Naive thymus-derived CD4-positive, alpha-beta T cell (primary cell): ENCODE results near the gene CENPL. TPM values are rescaled to one million over a fixed set of nuclear protein-coding genes. Genes with fewer than 3 reads are reported as not detected.

Experiments
- ATAC-seq: fragments of 150-1000 bp; cut with Tn5 transposase; 2 replicates; pipeline ENCODE4 v1.10.0; 2021; ENCODE audit warnings: mild to moderate bottlenecking, moderate library complexity
- CTCF ChIA-PET: fragments of 350-600 bp; sonication (Branson Sonifier 250); formaldehyde crosslinking; loops from one replicate; lab custom pipeline; 2021; ENCODE audit warnings: antibody characterized with exemption; lab: Charles Lee
- POLR2A ChIA-PET: fragments of 350-600 bp; sonication (Branson Sonifier 250); formaldehyde crosslinking; loops from one replicate; lab custom pipeline; 2021; ENCODE audit warnings: antibody characterized with exemption, inconsistent platforms; lab: Charles Lee
- DNase-seq, 9 donors: peaks; one replicate each; pipeline versions ENCODE4 v3.0.0 to v3.0.0-alpha.2; 2020 to 2022; ENCODE audit warnings: mixed read lengths in 1 of 9
- H3K27ac ChIP-seq: one replicate; pipeline ENCODE4 v1.7.0; 2013; ENCODE audit warnings: mild to moderate bottlenecking, low read depth, low read length, moderate library complexity
- H3K27me3 ChIP-seq, 2 donors: one replicate each; pipeline ENCODE4 v1.7.0; 2013; ENCODE audit warnings: low read length in 2 of 2, mild to moderate bottlenecking in 2 of 2, moderate library complexity in 2 of 2; ENCODE audit not compliant: control insufficient read depth in 2 of 2, insufficient read depth in 2 of 2
- H3K36me3 ChIP-seq, 3 experiments: 1 replicate in 2 of 3; 2 replicates in 1 of 3; pipeline ENCODE4 v1.7.0; 2013; ENCODE audit warnings: low read length in 3 of 3, mild to moderate bottlenecking in 3 of 3, moderate library complexity in 1 of 3; ENCODE audit not compliant: insufficient read depth in 3 of 3, control insufficient read depth in 2 of 3
- H3K4me1 ChIP-seq, 2 donors: one replicate each; pipeline ENCODE4 v1.7.0; 2013; ENCODE audit warnings: low read length in 2 of 2, mild to moderate bottlenecking in 2 of 2, moderate library complexity in 1 of 2; ENCODE audit not compliant: control insufficient read depth in 2 of 2, insufficient read depth in 2 of 2
- H3K4me3 ChIP-seq: 2 replicates; pipeline ENCODE4 v1.7.0; 2013; ENCODE audit warnings: mild to moderate bottlenecking, low read length
- H3K9me3 ChIP-seq, 3 experiments: 1 replicate in 2 of 3; 2 replicates in 1 of 3; pipeline ENCODE4 v1.7.0; 2013; ENCODE audit warnings: low read length in 3 of 3; ENCODE audit not compliant: control insufficient read depth in 2 of 3
- H3K27ac Mint-ChIP-seq, 9 donors: one replicate each; pipeline ENCODE4 v1.8.0; 2020 to 2022; ENCODE audit warnings: mixed read lengths in 9 of 9, mild to moderate bottlenecking in 8 of 9, moderate library complexity in 5 of 9, inconsistent platforms in 2 of 9
- H3K27me3 Mint-ChIP-seq, 5 donors: one replicate each; pipeline ENCODE4 v1.8.0; 2021 to 2022; ENCODE audit warnings: mixed read lengths in 5 of 5, mild to moderate bottlenecking in 1 of 5
- H3K36me3 Mint-ChIP-seq, 5 donors: one replicate each; pipeline ENCODE4 v1.8.0; 2020 to 2022; ENCODE audit warnings: mixed read lengths in 5 of 5, mild to moderate bottlenecking in 3 of 5, inconsistent platforms in 1 of 5
- H3K4me1 Mint-ChIP-seq, 7 donors: one replicate each; pipeline ENCODE4 v1.8.0; 2020 to 2022; ENCODE audit warnings: mixed read lengths in 7 of 7, mild to moderate bottlenecking in 3 of 7, inconsistent platforms in 1 of 7
- H3K4me3 Mint-ChIP-seq, 10 donors: one replicate each; pipeline ENCODE4 v1.8.0; 2020 to 2022; ENCODE audit warnings: mild to moderate bottlenecking in 10 of 10, mixed read lengths in 10 of 10, moderate library complexity in 6 of 10, inconsistent platforms in 2 of 10
- H3K9me3 Mint-ChIP-seq, 11 donors: one replicate each; pipeline ENCODE4 v1.8.0; 2020 to 2022; ENCODE audit warnings: mixed read lengths in 11 of 11, mild to moderate bottlenecking in 4 of 11, inconsistent platforms in 1 of 11, moderate library complexity in 1 of 11
- intact Hi-C, 2 donors: fragments of 100-400 bp; cut with micrococcal nuclease; formaldehyde crosslinking; loops; one replicate each; pipeline ENCODE4 v1.15.1; 2023
- polyA plus RNA-seq, 2 donors: library from polyadenylated mRNA; unstranded; fragments of 300-500 nt; fragmentation: Illumina TruSeq; gene quantifications; one replicate each; pipeline ENCODE4 v1.2.3, GENCODE V29; 2021
- total RNA-seq, 6 experiments: library from RNA in 5 of 6; stranded (reverse) in 5 of 6; gene quantifications; 1 replicate in 5 of 6; 2 replicates in 1 of 6; pipeline ENCODE4 v1.2.3 and lab custom pipeline; 2021 to 2026

Gene CENPL
- total and polyA plus RNA-seq, 7 experiments from 2014 or later = 5.1 to 25.1 (median 6.9) TPM

DNA sequence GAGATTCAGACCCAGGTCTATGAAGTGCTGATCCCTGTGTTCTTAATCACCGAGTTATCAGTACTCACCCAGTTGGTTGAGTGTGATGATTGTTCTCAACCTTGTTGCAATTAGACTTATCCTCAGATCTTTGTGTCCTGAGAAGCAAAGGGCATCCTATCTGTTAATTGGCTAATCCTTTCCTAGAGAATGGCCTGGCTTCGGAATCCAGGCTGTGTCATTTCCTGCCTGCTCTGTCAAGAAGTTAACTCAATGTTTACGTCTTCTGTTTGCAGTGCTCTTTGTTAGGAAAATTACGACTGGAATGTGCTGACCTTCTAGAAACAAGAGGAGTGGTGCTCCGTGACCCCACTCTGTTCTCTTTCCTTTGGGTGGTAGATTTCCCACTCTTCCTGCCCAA lies 28.4 kb upstream of the CENPL start:
- Mint-ChIP-seq H3K27me3 (no peaks in the 10 kb centered on the region), H3K36me3 (peaks cover 9 to 33% (median 19%) of the 10 kb centered on the region in 5 donors), H3K4me3 (no peak overlapping the region), H3K4me1 (peaks cover 0 to 5% (median 0%) of the 10 kb centered on the region in 7 donors), H3K27ac (no peak overlapping the region), H3K9me3 (no peaks in the 10 kb centered on the region)
- Histone ChIP-seq H3K4me3 (no peak overlapping the region), H3K9me3 (no peaks in the 10 kb centered on the region), H3K27ac (no peak overlapping the region), H3K27me3 (no peaks in the 10 kb centered on the region), H3K36me3 (peaks cover 0 to 49% (median 13%) of the 10 kb centered on the region in 3 experiments), H3K4me1 (no peaks in the 10 kb centered on the region)
- intact Hi-C loops = loop anchor here in 1 of 2 donors (5.0 kb wide), 1 partner anchor 354 kb away; no protein-coding TSS in a partner anchor
- POLR2A ChIA-PET = interaction anchor here (1.2 to 1.9 kb wide), 2 partner anchors 11 to 15 kb away, joined by 3 to 6 read pairs; partner anchors contain the start of genes GAS5 and ZBTB37
- CTCF ChIA-PET = no interaction called here
- DNase-seq (no peak), ATAC-seq (no peak)

DNA sequence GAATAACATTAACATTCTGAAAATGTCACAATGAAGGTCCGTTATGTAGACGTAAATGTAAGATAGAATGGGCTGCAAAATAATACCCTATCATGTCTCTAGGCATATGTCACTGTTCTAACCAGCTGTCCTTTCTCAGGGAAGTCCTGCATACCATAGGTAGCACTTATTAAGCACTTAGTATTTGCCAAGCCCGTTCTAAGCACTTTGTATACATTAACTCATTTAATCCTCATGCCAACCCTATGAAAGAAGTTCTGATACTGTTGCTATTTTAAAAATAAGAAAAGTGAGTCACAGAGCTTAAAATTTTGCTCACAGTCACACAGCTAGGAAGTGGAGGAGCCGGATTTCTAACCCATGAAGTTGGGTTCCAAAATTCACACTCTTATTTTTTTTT lies 27.4 kb upstream of the CENPL start:
- H3K4me1 Mint-ChIP-seq = peaks cover 0 to 5% (median 0%) of the 10 kb centered on the region in 7 donors
- no peak for ATAC-seq
- POLR2A ChIA-PET = interaction anchor here (0.6 to 1.9 kb wide), 4 partner anchors 12 to 24 kb away, joined by 3 to 6 read pairs (median 3); partner anchors contain the start of genes GAS5 and ZBTB37
- no peak overlapping the region for H3K27ac ChIP-seq
- intact Hi-C loops = loop anchor here in 1 of 2 donors (5.0 kb wide), 1 partner anchor 355 kb away; no protein-coding TSS in a partner anchor
- no peaks in the 10 kb centered on the region for H3K27me3 Mint-ChIP-seq
- H3K9me3 Mint-ChIP-seq = no peaks in the 10 kb centered on the region
- no peaks in the 10 kb centered on the region for H3K27me3 ChIP-seq
- no peaks in the 10 kb centered on the region for H3K9me3 ChIP-seq
- peak overlapping the region in 2 of 9 donors; percentile 25 to 54 for H3K27ac Mint-ChIP-seq
- H3K4me3 Mint-ChIP-seq = no peak overlapping the region
- peaks cover 5 to 25% (median 12%) of the 10 kb centered on the region in 5 donors for H3K36me3 Mint-ChIP-seq
- peaks cover 0 to 40% (median 13%) of the 10 kb centered on the region in 3 experiments for H3K36me3 ChIP-seq
- CTCF ChIA-PET = interaction anchor here (0.6 to 0.7 kb wide), 3 partner anchors 10 to 431 kb away, joined by 4 to 5 read pairs (median 5); no protein-coding TSS in a partner anchor
- no peaks in the 10 kb centered on the region for H3K4me1 ChIP-seq
- no peak for DNase-seq
- H3K4me3 ChIP-seq = no peak overlapping the region

DNA sequence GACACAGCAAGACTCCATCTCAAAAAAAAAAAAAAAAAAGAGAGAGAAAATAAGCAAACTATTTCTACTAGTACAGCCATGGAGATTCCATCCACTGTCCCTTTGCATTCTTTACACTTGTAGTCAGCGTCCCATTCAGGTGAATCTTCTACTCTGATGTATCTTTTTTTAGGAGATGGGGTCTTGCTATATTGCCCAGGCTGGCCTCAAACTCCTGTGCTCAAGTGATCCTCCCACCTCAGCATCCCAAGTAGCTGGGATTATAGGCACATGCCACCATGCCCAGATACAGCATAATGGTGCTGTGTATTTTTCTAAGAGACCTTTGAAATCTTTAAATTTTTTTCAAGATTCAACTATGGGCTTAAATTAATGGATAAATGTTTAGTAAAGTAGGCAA lies 8.1 kb upstream of the CENPL start:
- ChIA-PET CTCF (no interaction called here), POLR2A (no interaction called here)
- Histone ChIP-seq H3K27me3 (no peaks in the 10 kb centered on the region), H3K36me3 (peaks cover 0 to 46% (median 10%) of the 10 kb centered on the region in 3 experiments), H3K4me3 (no peak overlapping the region), H3K4me1 (no peaks in the 10 kb centered on the region), H3K9me3 (no peaks in the 10 kb centered on the region), H3K27ac (no peak overlapping the region)
- intact Hi-C loops = no loop called here
- H3K27me3 Mint-ChIP-seq = no peaks in the 10 kb centered on the region
- peaks cover 0 to 25% (median 10%) of the 10 kb centered on the region in 5 donors for H3K36me3 Mint-ChIP-seq
- DNase-seq = no peak
- H3K4me3 Mint-ChIP-seq = no peak overlapping the region
- no peak for ATAC-seq
- H3K4me1 Mint-ChIP-seq = peaks cover 2 to 10% (median 6%) of the 10 kb centered on the region in 7 donors
- H3K27ac Mint-ChIP-seq = no peak overlapping the region
- H3K9me3 Mint-ChIP-seq = no peaks in the 10 kb centered on the region

DNA sequence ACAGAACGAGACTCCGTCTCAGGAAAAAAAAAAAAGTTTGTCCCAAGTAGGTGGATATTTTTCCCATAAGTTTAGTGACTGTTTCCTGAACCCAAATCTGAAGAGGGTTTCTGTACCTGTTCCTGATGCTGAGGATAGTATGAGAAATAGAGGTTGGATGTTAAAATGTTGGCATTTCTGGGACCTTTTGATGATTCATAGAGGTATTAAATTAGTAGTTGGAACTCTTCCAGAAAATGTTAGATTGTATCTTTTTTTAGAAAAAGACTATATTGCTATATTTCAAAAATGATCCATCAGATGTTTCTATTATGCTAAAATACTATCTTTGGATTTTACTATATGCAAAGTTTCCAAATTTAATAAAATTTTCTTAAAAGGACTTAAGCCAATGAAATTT lies 2.9 kb upstream of the CENPL start:
- intact Hi-C loops = loop anchor here in 1 of 2 donors (10.0 kb wide), 1 partner anchor 1003 kb away; no protein-coding TSS in a partner anchor
- ChIA-PET POLR2A (interaction anchor here (0.6 to 0.7 kb wide), 2 partner anchors 24 to 372 kb away, joined by 3 to 8 read pairs; no protein-coding TSS in a partner anchor), CTCF (no interaction called here)
- H3K9me3 ChIP-seq = no peaks in the 10 kb centered on the region
- H3K36me3 ChIP-seq = peaks cover 0 to 26% (median 0%) of the 10 kb centered on the region in 3 experiments
- Mint-ChIP-seq H3K36me3 (peaks cover 0 to 13% (median 3%) of the 10 kb centered on the region in 5 donors), H3K27ac (no peak overlapping the region), H3K4me3 (no peak overlapping the region), H3K9me3 (no peaks in the 10 kb centered on the region), H3K27me3 (no peaks in the 10 kb centered on the region), H3K4me1 (peaks cover 22 to 52% (median 35%) of the 10 kb centered on the region in 7 donors)
- no peak for ATAC-seq
- no peaks in the 10 kb centered on the region for H3K27me3 ChIP-seq
- H3K27ac ChIP-seq = no peak overlapping the region
- no peak overlapping the region for H3K4me3 ChIP-seq
- DNase-seq = no peak
- H3K4me1 ChIP-seq = peaks cover 10 to 14% of the 10 kb centered on the region in 2 donors

DNA sequence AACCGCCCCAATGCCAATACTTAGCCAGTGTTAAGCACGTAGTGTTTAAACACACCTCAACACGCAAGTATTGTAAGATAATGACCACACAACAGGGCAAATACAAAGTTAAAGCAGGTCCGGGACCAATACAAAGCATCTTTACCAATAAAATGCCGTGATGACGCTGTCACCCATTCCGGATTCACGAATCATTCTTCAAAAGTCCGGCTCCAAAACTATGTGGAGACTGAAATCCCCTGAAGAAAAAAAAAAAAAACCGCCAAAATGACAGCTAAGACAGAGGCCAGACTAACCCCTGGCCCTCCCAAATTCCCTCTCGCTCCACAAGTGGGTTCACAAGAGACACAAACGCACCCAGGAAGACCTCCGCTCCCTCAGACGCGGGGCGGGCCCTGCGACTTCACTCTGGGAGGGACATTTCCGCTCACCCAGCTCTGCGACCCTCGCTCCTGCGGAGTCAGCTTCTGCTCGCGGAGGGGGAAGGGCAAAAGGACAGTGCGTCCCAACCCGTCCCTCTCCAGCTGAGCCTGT lies 835 bp downstream of the CENPL start:
- Mint-ChIP-seq H3K27ac (peak overlapping the region; percentile 91 to 98 (median 96)), H3K36me3 (peaks cover 0 to 16% (median under 1%) of the 10 kb centered on the region in 5 donors), H3K4me3 (peak overlapping the region; percentile 87 to 99 (median 94)), H3K4me1 (peaks cover 31 to 68% (median 49%) of the 10 kb centered on the region in 7 donors), H3K27me3 (no peaks in the 10 kb centered on the region), H3K9me3 (no peaks in the 10 kb centered on the region)
- peak; percentile 15 for ATAC-seq
- POLR2A ChIA-PET = interaction anchor here (0.6 to 2.6 kb wide), 10 partner anchors 42 to 1139 kb away, joined by 3 to 28 read pairs (median 6); partner anchors contain the start of genes GAS5, KLHL20, PRDX6 and RC3H1
- peaks cover 10 to 14% of the 10 kb centered on the region in 2 donors for H3K4me1 ChIP-seq
- peak overlapping the region; percentile 80 for H3K27ac ChIP-seq
- no peaks in the 10 kb centered on the region for H3K9me3 ChIP-seq
- intact Hi-C loops = loop anchor here (1.0 to 10.0 kb wide), 18 partner anchors 44 to 1292 kb away; partner anchors contain the start of genes MRPS14 (in 2 of the 2), RABGAP1L (in 2 of the 2), RC3H1 (in 2 of the 2) and ZBTB37 (in 2 of the 2)
- peak in 2 of 9 donors; percentile 0 to 4 for DNase-seq
- H3K27me3 ChIP-seq = no peaks in the 10 kb centered on the region
- peak overlapping the region; percentile 99 for H3K4me3 ChIP-seq
- CTCF ChIA-PET = interaction anchor here (0.5 to 4.3 kb wide), 6 partner anchors 221 to 1080 kb away, joined by 3 to 36 read pairs (median 4); partner anchors contain the start of gene PRDX6
- H3K36me3 ChIP-seq = peaks cover 0 to 10% (median 0%) of the 10 kb centered on the region in 3 experiments

DNA sequence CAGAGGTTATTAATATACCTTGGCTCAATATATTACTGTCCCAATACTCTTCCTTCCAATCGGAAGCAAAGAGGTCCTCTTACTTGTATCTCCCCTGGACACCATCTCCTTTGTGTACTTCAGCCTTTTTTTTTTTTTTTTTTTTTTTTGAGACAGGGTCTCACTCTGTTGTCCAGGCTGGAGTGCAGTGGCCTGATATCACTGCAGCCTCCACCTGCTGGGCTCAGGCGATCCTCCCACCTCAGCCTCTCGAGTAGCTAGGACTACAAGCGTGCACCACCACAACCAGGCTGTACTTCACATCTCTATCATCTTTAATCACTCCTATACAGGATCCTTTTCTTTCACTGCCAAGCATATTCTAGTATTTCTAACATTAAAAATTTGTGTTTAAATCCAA lies 3.0 kb downstream of the CENPL start:
- no peaks in the 10 kb centered on the region for H3K27me3 Mint-ChIP-seq
- CTCF ChIA-PET = no interaction called here

More for the DNA sequence above, 3.0 kb downstream of the CENPL start:
- Mint-ChIP-seq H3K4me3 (no peak overlapping the region), H3K36me3 (peaks cover 0 to 30% (median 9%) of the 10 kb centered on the region in 5 donors), H3K9me3 (no peaks in the 10 kb centered on the region), H3K4me1 (peaks cover 31 to 58% (median 45%) of the 10 kb centered on the region in 7 donors), H3K27ac (no peak overlapping the region)
- Histone ChIP-seq H3K27me3 (no peaks in the 10 kb centered on the region), H3K4me3 (no peak overlapping the region), H3K36me3 (peaks cover 0 to 10% (median 0%) of the 10 kb centered on the region in 3 experiments), H3K4me1 (peaks cover 10 to 14% of the 10 kb centered on the region in 2 donors), H3K9me3 (no peaks in the 10 kb centered on the region), H3K27ac (no peak overlapping the region)
- intact Hi-C loops = loop anchor here in 1 of 2 donors (5.0 to 10.0 kb wide), 3 partner anchors 614 to 1059 kb away; partner anchors contain the start of gene TNFSF4
- no peak for ATAC-seq
- POLR2A ChIA-PET = interaction anchor here (0.6 kb wide), 1 partner anchor 39 kb away, joined by 3 read pairs; no protein-coding TSS in a partner anchor
- no peak for DNase-seq
